OCI-LY1 (cell line): ENCODE data around the gene ARCN1.
A peak's percentile ranks its signal among the peaks of the same experiment; 100 is the strongest.
"Not testable (repeated sequence)": the region's sequence is repeated elsewhere in the genome, so short reads cannot be mapped to it uniquely, and the experiment has no call there.

ENCODE experiments used
- H2AFZ ChIP-seq: fragments of 200-600 bp; sonication (generic), shearing (Covaris generic); 2 replicates; pipeline ENCODE4 v1.6.0; 2014; ENCODE audit warnings: antibody characterized with exemption, mild to moderate bottlenecking, low read length
- H3F3A ChIP-seq: fragments of 200-600 bp; sonication (generic), shearing (Covaris generic); 2 replicates; pipeline ENCODE4 v1.6.0; 2014; ENCODE audit warnings: mild to moderate bottlenecking, antibody characterized with exemption, low read length, moderate library complexity; ENCODE audit not compliant: insufficient read depth
- H3K27ac ChIP-seq: fragments of 200-600 bp; sonication (generic); 2 replicates; pipeline ENCODE4 v1.5.1; 2014; ENCODE audit warnings: low read length, mixed run types, mild to moderate bottlenecking, low read depth; ENCODE audit not compliant: poor library complexity, severe bottlenecking
- H3K27me3 ChIP-seq: fragments of 200-600 bp; sonication (generic); 2 replicates; pipeline ENCODE4 v1.6.0; 2014; ENCODE audit warnings: antibody characterized with exemption, mild to moderate bottlenecking, low read length, moderate library complexity; ENCODE audit not compliant: insufficient read depth
- H3K36me3 ChIP-seq: fragments of 200-600 bp; sonication (generic); 2 replicates; pipeline ENCODE4 v1.6.1; 2014; ENCODE audit warnings: mild to moderate bottlenecking, antibody characterized with exemption, low read length, moderate library complexity, mixed read lengths; ENCODE audit not compliant: insufficient read depth
- H3K4me1 ChIP-seq: fragments of 200-600 bp; sonication (generic); 2 replicates; pipeline ENCODE4 v1.5.1; 2014; ENCODE audit warnings: mild to moderate bottlenecking, low read length, moderate library complexity; ENCODE audit not compliant: insufficient read depth, severe bottlenecking
- H3K4me2 ChIP-seq: fragments of 200-600 bp; sonication (generic), shearing (Covaris generic); 2 replicates; pipeline ENCODE4 v1.6.1; 2014; ENCODE audit warnings: low read length
- H3K4me3 ChIP-seq: fragments of 200-600 bp; sonication (generic); 2 replicates; pipeline ENCODE4 v1.5.1; 2014; ENCODE audit warnings: low read length, low read depth, mild to moderate bottlenecking, mixed read lengths; ENCODE audit not compliant: poor library complexity, severe bottlenecking
- H3K79me2 ChIP-seq: fragments of 200-600 bp; shearing (Covaris generic); 2 replicates; pipeline ENCODE4 v1.6.1; 2016; ENCODE audit warnings: mixed run types, low read length, mixed read lengths; ENCODE audit not compliant: insufficient read depth
- H3K9ac ChIP-seq: fragments of 200-600 bp; sonication (generic), shearing (Covaris generic); 2 replicates; pipeline ENCODE4 v1.6.1; 2014; ENCODE audit warnings: mild to moderate bottlenecking, low read length, mixed read lengths
- H3K9me2 ChIP-seq: fragments of 200-600 bp; sonication (generic), shearing (Covaris generic); 2 replicates; pipeline ENCODE4 v1.6.1; 2014; ENCODE audit warnings: low read depth, mild to moderate bottlenecking, low read length, mixed read lengths
- H3K9me3 ChIP-seq: fragments of 200-600 bp; shearing (Covaris generic); 2 replicates; pipeline ENCODE4 v1.6.1; 2014; ENCODE audit warnings: low read length, mixed read lengths
- H4K20me1 ChIP-seq: fragments of 200-600 bp; sonication (generic), shearing (Covaris generic); 2 replicates; pipeline ENCODE4 v1.6.0; 2016; ENCODE audit warnings: mild to moderate bottlenecking, low read length; ENCODE audit not compliant: insufficient read depth
- CTCF ChIP-seq: fragments of 200-600 bp; sonication (generic), shearing (Covaris generic); IDR thresholded peaks from 2 replicates; pipeline ENCODE4 v1.5.1; 2017; ENCODE audit warnings: mild to moderate bottlenecking, antibody characterized with exemption, low read length, moderate library complexity, mixed read lengths
- EZH2 ChIP-seq: fragments of 200-600 bp; sonication (generic), shearing (Covaris generic); IDR thresholded peaks from 2 replicates; pipeline ENCODE4 v1.8.0; 2017; ENCODE audit warnings: borderline replicate concordance, mixed run types, mild to moderate bottlenecking, antibody characterized with exemption, low read length, moderate library complexity, mixed read lengths

ARCN1 gene

GRCh38 chr11:118610773-118611432 is 38.7 kb downstream of the ARCN1 start:
- TF ChIP-seq CTCF, result peak; percentile 59
- TF ChIP-seq EZH2, result no peak
- Histone ChIP-seq H2AFZ (no peak overlapping the region), H3K4me3 (peak overlapping the region; percentile 39), H3K27me3 (peaks cover 11% of the 10 kb centered on the region; the same call in 1 of the 2 replicates), H3K4me2 (peak overlapping the region; percentile 50), H3K4me1 (peaks cover 31% of the 10 kb centered on the region), H4K20me1 (no peaks in the 10 kb centered on the region), H3F3A (no peaks in the 10 kb centered on the region), H3K79me2 (no peaks in the 10 kb centered on the region), H3K27ac (no peak overlapping the region), H3K36me3 (no peaks in the 10 kb centered on the region), H3K9me2 (no peaks in the 10 kb centered on the region), H3K9ac (no peak overlapping the region), H3K9me3 (no peaks in the 10 kb centered on the region)

GRCh38 chr11:118611433-118611795 is 39.2 kb downstream of the ARCN1 start:
- not testable (repeated sequence) for H3K9me2 ChIP-seq, H3K9me3 ChIP-seq, H2AFZ ChIP-seq, H3K27ac ChIP-seq, H3K4me3 ChIP-seq, H3F3A ChIP-seq, H3K36me3 ChIP-seq, H3K79me2 ChIP-seq, H3K9ac ChIP-seq, H4K20me1 ChIP-seq
- peaks cover 11% of the 10 kb centered on the region; the same call in 1 of the 2 replicates for H3K27me3 ChIP-seq
- peak overlapping the region; percentile 50; the same call in 1 of the 2 replicates for H3K4me2 ChIP-seq
- H3K4me1 ChIP-seq, result peaks cover 31% of the 10 kb centered on the region

GRCh38 chr11:118612378-118612777 is 40.2 kb downstream of the ARCN1 start:
- H3K27ac ChIP-seq, result no peak overlapping the region
- TF ChIP-seq CTCF (no peak), EZH2 (no peak)
- no peaks in the 10 kb centered on the region for H3K36me3 ChIP-seq
- H4K20me1 ChIP-seq, result no peaks in the 10 kb centered on the region
- peaks cover 11% of the 10 kb centered on the region; the same call in 1 of the 2 replicates for H3K27me3 ChIP-seq
- no peak overlapping the region for H3K9ac ChIP-seq
- no peak overlapping the region for H3K4me2 ChIP-seq
- H2AFZ ChIP-seq, result no peak overlapping the region
- H3K4me1 ChIP-seq, result peaks cover 31% of the 10 kb centered on the region
- no peaks in the 10 kb centered on the region for H3K79me2 ChIP-seq
- H3F3A ChIP-seq, result no peaks in the 10 kb centered on the region
- H3K9me2 ChIP-seq, result no peaks in the 10 kb centered on the region
- no peaks in the 10 kb centered on the region for H3K9me3 ChIP-seq
- no peak overlapping the region for H3K4me3 ChIP-seq

- H2AFZ ChIP-seq, result no peak overlapping the region
- no peak overlapping the region for H3K4me2 ChIP-seq
- H3K4me1 ChIP-seq, result peaks cover 12% of the 10 kb centered on the region
- no peaks in the 10 kb centered on the region for H3K36me3 ChIP-seq
- H3K79me2 ChIP-seq, result no peaks in the 10 kb centered on the region
- H4K20me1 ChIP-seq, result no peaks in the 10 kb centered on the region
- H3K9me3 ChIP-seq, result no peaks in the 10 kb centered on the region
- H3K9me2 ChIP-seq, result no peaks in the 10 kb centered on the region
- no peak for TF ChIP-seq EZH2
- no peak for TF ChIP-seq CTCF
- no peak overlapping the region for H3K4me3 ChIP-seq
- no peaks in the 10 kb centered on the region for H3F3A ChIP-seq
- H3K27me3 ChIP-seq, result no peaks in the 10 kb centered on the region
- H3K27ac ChIP-seq, result no peak overlapping the region
- no peak overlapping the region for H3K9ac ChIP-seq
These were observed 42.3 kb downstream of the ARCN1 start for GRCh38 chr11:118614511-118614910.
